K562 (cell line): ENCODE measurements around the gene ZC3H12A. TPM values are rescaled to one million over a fixed set of nuclear protein-coding genes. Genes with fewer than 3 reads are reported as not detected.

Source experiments
- ATAC-seq: fragments of 200-7000 bp; cut with Tn5 transposase; 3 replicates; pipeline ENCODE4 v1.9.1; 2020; ENCODE audit warnings: moderate library complexity
- BruUV-seq: library from RNA; stranded (reverse); fragments of 400-500 nt; replicated peaks from 2 replicates; lab custom pipeline; 2021; lab: Mats Ljungman, UMichigan
- CTCF ChIA-PET: fragments of 300-600 bp; formaldehyde crosslinking; extraction: SDS; loops from one replicate; lab custom pipeline; 2021; ENCODE audit warnings: low intra/inter-chr PET ratio; lab: Yijun Ruan, JAX
- POLR2A ChIA-PET: fragments of 300-600, 350-650 bp; sonication (Branson Sonifier 250); formaldehyde crosslinking; extraction: SDS; loops from one replicate; lab custom pipeline; 2021; ENCODE audit warnings: antibody characterized with exemption, inconsistent platforms; lab: Yijun Ruan, JAX
- DNase-seq, 4 experiments: peaks; one replicate each; pipeline versions ENCODE4 v3.0.0 to v3.0.0-alpha.2; 2011 to 2018; ENCODE audit warnings: low spot score in 3 of 4, mixed read lengths in 3 of 4; ENCODE audit errors: extremely low read depth in 1 of 4
- FAIRE-seq: peaks from 2 replicates; lab custom pipeline; 2011; peaks lifted over from hg19 to GRCh38; lab: Jason Lieb, UNC
- H2AFZ ChIP-seq: 2 replicates; pipeline ENCODE4 v1.6.0; 2011; ENCODE audit warnings: low read depth, low read length, control low read depth, inconsistent platforms
- H3K27ac ChIP-seq: fragments of 200-600 bp; 3 replicates; pipeline ENCODE4 v1.8.0; 2011; ENCODE audit warnings: low read depth, mild to moderate bottlenecking, control low read depth, inconsistent platforms, low read length, moderate library complexity, mixed read lengths; ENCODE audit errors: extremely low read depth
- H3K27me3 ChIP-seq, 2 experiments: fragments of 300-600 bp in 1 of 2; 2 replicates in 1 of 2; 3 replicates in 1 of 2; pipeline versions ENCODE4 v1.6.0 to v1.8.0; 2011; ENCODE audit warnings: inconsistent platforms in 2 of 2, low read length in 2 of 2, mild to moderate bottlenecking in 1 of 2, mixed read lengths in 1 of 2, moderate library complexity in 1 of 2; ENCODE audit not compliant: control insufficient read depth in 2 of 2, insufficient read depth in 2 of 2
- H3K36me3 ChIP-seq: fragments of 300-600 bp; 3 replicates; pipeline ENCODE4 v1.8.0; 2011; ENCODE audit warnings: mild to moderate bottlenecking, low read length, inconsistent platforms; ENCODE audit not compliant: control insufficient read depth, insufficient read depth
- H3K4me1 ChIP-seq, 2 experiments: fragments of 200-600 bp in 1 of 2; replicated peaks in 1 of 2; 2 replicates in 1 of 2; 3 replicates in 1 of 2; pipeline versions ENCODE4 v1.5.1 to v1.8.0; 2011; ENCODE audit warnings: inconsistent platforms in 2 of 2, low read length in 2 of 2, mild to moderate bottlenecking in 1 of 2, mixed read lengths in 1 of 2, moderate library complexity in 1 of 2; ENCODE audit not compliant: control insufficient read depth in 2 of 2, insufficient read depth in 2 of 2
- H3K4me2 ChIP-seq: 2 replicates; pipeline ENCODE4 v1.6.1; 2011; ENCODE audit warnings: low read length, control low read depth, inconsistent platforms, mixed read lengths; ENCODE audit not compliant: insufficient read depth
- H3K4me3 ChIP-seq: fragments of 200-600 bp; sonication (generic), shearing (Covaris generic); 2 replicates; pipeline ENCODE4 v1.5.1; 2016; ENCODE audit warnings: control low read depth, inconsistent platforms
- H3K79me2 ChIP-seq: fragments of 200-600 bp; 3 replicates; pipeline ENCODE4 v1.8.0; 2011; ENCODE audit warnings: low read length, inconsistent platforms; ENCODE audit not compliant: control insufficient read depth, insufficient read depth
- H3K9ac ChIP-seq, 2 experiments: 2 replicates each; pipeline versions ENCODE4 v1.6.0 to v1.6.1; 2011; ENCODE audit warnings: low read depth in 2 of 2, low read length in 2 of 2, control low read depth in 1 of 2, inconsistent platforms in 1 of 2, mild to moderate bottlenecking in 1 of 2, mixed read lengths in 1 of 2; ENCODE audit not compliant: insufficient read depth in 1 of 2
- H3K9me1 ChIP-seq: one replicate; pipeline ENCODE4 v1.6.0; 2011; ENCODE audit warnings: inconsistent platforms, mild to moderate bottlenecking, low read length, moderate library complexity; ENCODE audit not compliant: control insufficient read depth, insufficient read depth
- H3K9me3 ChIP-seq: replicated peaks from 2 replicates; pipeline ENCODE4 v1.5.1; 2011; ENCODE audit warnings: low read depth, low read length, inconsistent platforms; ENCODE audit not compliant: control insufficient read depth, insufficient read depth
- H4K20me1 ChIP-seq: replicated peaks from 2 replicates; pipeline ENCODE4 v1.6.1; 2011; ENCODE audit warnings: low read length, inconsistent platforms, mixed read lengths; ENCODE audit not compliant: control insufficient read depth, insufficient read depth
- CTCF ChIP-seq, 3 experiments: IDR thresholded peaks in 2 of 3; conservative IDR thresholded peaks in 1 of 3; 2 replicates each; pipeline ENCODE4 v1.5.1; 2011 to 2012; ENCODE audit warnings: low read length in 3 of 3, mild to moderate bottlenecking in 3 of 3, control low read depth in 2 of 3, improper control_type of control experiment in 1 of 3, inconsistent platforms in 1 of 3, low read depth in 1 of 3, mixed read lengths in 1 of 3, moderate library complexity in 1 of 3; ENCODE audit not compliant: insufficient read depth in 2 of 3
- ZNF316 ChIP-seq: fragments of 450-650 bp; IDR thresholded peaks from 2 replicates; pipeline ENCODE4 v1.6.1; 2016
- WGBS: fragments of 100-300 bp; shearing (Covaris generic); methylation state at CpG from one replicate; pipeline ENCODE4 v1.1.6; 2016; ENCODE audit warnings: low coverage, mixed read lengths; ENCODE audit not compliant: insufficient coverage; ENCODE audit errors: missing lambda C conversion rate; 5-methylcytosine and 5-hydroxymethylcytosine counted together
- in situ Hi-C: fragments of 300-500 bp; cut with MboI; formaldehyde crosslinking; loops from 4 replicates; pipeline ENCODE4 v1.15.0; 2018; ENCODE audit warnings: inconsistent platforms, mixed read lengths
- intact Hi-C: fragments of 100-400 bp; cut with micrococcal nuclease; formaldehyde crosslinking; loops from 2 replicates; pipeline ENCODE4 v1.14.2; 2022
- polyA plus RNA-seq, 8 experiments: library from polyadenylated mRNA; depleted of rRNA in 4 of 8; stranded (reverse) in 5 of 8; unstranded in 3 of 8; fragments of >200 nt; fragmentation: Nextera tagmentation in 2 of 8; fragmentation: Illumina TruSeq in 1 of 8; extraction: Ambion mirVana in 2 of 8; extraction: Trizol in 1 of 8; gene quantifications; 2 replicates each; pipeline versions ENCODE4 v1.2.1 to v1.2.3, GENCODE V29; 2011 to 2014; ENCODE audit warnings: inconsistent platforms in 1 of 8, missing spikeins in 1 of 8
- total RNA-seq, 7 experiments: library from RNA; depleted of rRNA in 6 of 7; stranded (reverse); fragments of >200 nt in 6 of 7; fragmentation: Illumina TruSeq in 2 of 7; extraction: Trizol in 2 of 7; gene quantifications; 2 replicates each; pipeline versions ENCODE4 v1.2.1 to v1.2.3, GENCODE V29; 2011 to 2021; ENCODE audit warnings: low replicate concordance in 1 of 7

ZC3H12A gene
- total and polyA plus RNA-seq, 9 of the 15 experiments (the other 6 are each of a cell fraction or from before 2014, with no cell fraction given): 0.14 to 9.4 (median 6.7) TPM

GRCh38 chr1:37432716-37433115 is 41.7 kb upstream of the ZC3H12A start:
- H3K4me3 ChIP-seq: no peak overlapping the region

More at GRCh38 chr1:37432716-37433115, 41.7 kb upstream of the ZC3H12A start:
- intact Hi-C loops: loop anchor here (10.0 kb wide), 5 partner anchors 108 to 878 kb away; no protein-coding TSS in a partner anchor
- in situ Hi-C loops: no loop called here
- Histone ChIP-seq H3K9me3 (no peaks in the 10 kb centered on the region; the same call in 1 of the 2 replicates), H2AFZ (no peak overlapping the region), H3K4me2 (no peak overlapping the region), H4K20me1 (peaks cover 5% of the 10 kb centered on the region), H3K27me3 (peaks cover 27 to 61% of the 10 kb centered on the region in 2 experiments; a peak in 3 of 5 replicates), H3K36me3 (no peaks in the 10 kb centered on the region), H3K9ac (no peak overlapping the region), H3K9me1 (no peaks in the 10 kb centered on the region), H3K27ac (no peak overlapping the region), H3K79me2 (no peaks in the 10 kb centered on the region), H3K4me1 (peaks cover 0 to 9% of the 10 kb centered on the region in 2 experiments; a peak in 2 of 5 replicates)
- under 1% methylated on average over 12 of the region's 12 CpGs for WGBS
- ChIA-PET CTCF (no interaction called here), POLR2A (interaction anchor here (0.6 kb wide), 1 partner anchor 13 kb away, joined by 3 read pairs; no protein-coding TSS in a partner anchor)
- BruUV-seq: no TSS peak
- peak; percentile 39; the same call in 2 of the 3 replicates for ATAC-seq
- no peak for DNase-seq
- no peak for FAIRE-seq
- TF ChIP-seq ZNF316 (no peak), CTCF (IDR thresholded peaks at IDR 0.05 in 2 of 3, conservative IDR thresholded peaks at IDR 0.05 in 1 of 3; ENCODE audit: insufficient read depth in 2 of 3, low read depth in 1 of 3, low read length in 3 of 3) (peak in 2 of 3 experiments; percentile 14 to 22; a peak in 3 of 6 replicates)
